Suprapubic skin (tissue), 4 donors: ENCODE data around the gene IL34. TPM values are rescaled to one million over a fixed set of nuclear protein-coding genes. Genes with fewer than 3 reads are reported as not detected.
"Not testable (repeated sequence)": the region's sequence is repeated elsewhere in the genome, so short reads cannot be mapped to it uniquely, and the experiment has no call there.

Experiments
- DNase-seq, 2 donors: peaks; one replicate each; pipeline ENCODE4 v3.0.0-alpha.2; 2019; ENCODE audit warnings: low spot score in 2 of 2
- H3K27ac ChIP-seq: fragments of 200-600 bp; sonication (generic); one replicate; pipeline ENCODE4 v1.5.1; 2019
- H3K27me3 ChIP-seq: fragments of 200-600 bp; sonication (generic); one replicate; pipeline ENCODE4 v1.5.1; 2019
- H3K36me3 ChIP-seq: fragments of 200-600 bp; sonication (generic); one replicate; pipeline ENCODE4 v1.5.1; 2019
- H3K4me1 ChIP-seq: fragments of 200-600 bp; sonication (generic); one replicate; pipeline ENCODE4 v1.5.1; 2019
- H3K4me3 ChIP-seq: fragments of 200-600 bp; sonication (generic); one replicate; pipeline ENCODE4 v1.5.1; 2019; ENCODE audit warnings: mild to moderate bottlenecking
- H3K9me3 ChIP-seq: fragments of 200-600 bp; sonication (generic); one replicate; pipeline ENCODE4 v1.5.1; 2019
- EP300 ChIP-seq: sonication (generic); formaldehyde crosslinking; IDR thresholded peaks from one replicate; pipeline ENCODE4 v1.6.1; 2017; ENCODE audit warnings: antibody characterized with exemption
- POLR2A ChIP-seq, 2 donors: fragments of 450-650 bp; IDR thresholded peaks; one replicate each; pipeline ENCODE4 v1.6.1; 2017; ENCODE audit warnings: antibody characterized with exemption in 2 of 2, mild to moderate bottlenecking in 2 of 2, moderate library complexity in 2 of 2
- POLR2AphosphoS5 ChIP-seq, 3 donors: sonication (generic); formaldehyde crosslinking; IDR thresholded peaks; one replicate each; pipeline ENCODE4 v1.6.1; 2017; ENCODE audit warnings: antibody characterized with exemption in 3 of 3
- WGBS: methylation state at CpG from one replicate; pipeline ENCODE4 v1.1.5; 2018; 5-methylcytosine and 5-hydroxymethylcytosine counted together
- total RNA-seq, 4 donors: library from RNA; depleted of rRNA; stranded (reverse); fragments of >200 nt; gene quantifications; one replicate each; pipeline ENCODE4 v1.1.0, GENCODE V29; 2016
- TF ChIP-seq, protein P1 (sequence below), 2 donors: fragments of 200-600 bp in 1 of 2; fragments of 450-650 bp in 1 of 2; sonication (generic) in 1 of 2; IDR thresholded peaks; one replicate each; pipeline ENCODE4 v1.5.1; 2016 to 2019; ENCODE audit warnings: antibody characterized with exemption in 2 of 2, mild to moderate bottlenecking in 1 of 2, moderate library complexity in 1 of 2

The IL34 gene
- total RNA-seq, 4 donors from 2014 or later: 64.2 to 187 (median 92.5) TPM

DNA sequence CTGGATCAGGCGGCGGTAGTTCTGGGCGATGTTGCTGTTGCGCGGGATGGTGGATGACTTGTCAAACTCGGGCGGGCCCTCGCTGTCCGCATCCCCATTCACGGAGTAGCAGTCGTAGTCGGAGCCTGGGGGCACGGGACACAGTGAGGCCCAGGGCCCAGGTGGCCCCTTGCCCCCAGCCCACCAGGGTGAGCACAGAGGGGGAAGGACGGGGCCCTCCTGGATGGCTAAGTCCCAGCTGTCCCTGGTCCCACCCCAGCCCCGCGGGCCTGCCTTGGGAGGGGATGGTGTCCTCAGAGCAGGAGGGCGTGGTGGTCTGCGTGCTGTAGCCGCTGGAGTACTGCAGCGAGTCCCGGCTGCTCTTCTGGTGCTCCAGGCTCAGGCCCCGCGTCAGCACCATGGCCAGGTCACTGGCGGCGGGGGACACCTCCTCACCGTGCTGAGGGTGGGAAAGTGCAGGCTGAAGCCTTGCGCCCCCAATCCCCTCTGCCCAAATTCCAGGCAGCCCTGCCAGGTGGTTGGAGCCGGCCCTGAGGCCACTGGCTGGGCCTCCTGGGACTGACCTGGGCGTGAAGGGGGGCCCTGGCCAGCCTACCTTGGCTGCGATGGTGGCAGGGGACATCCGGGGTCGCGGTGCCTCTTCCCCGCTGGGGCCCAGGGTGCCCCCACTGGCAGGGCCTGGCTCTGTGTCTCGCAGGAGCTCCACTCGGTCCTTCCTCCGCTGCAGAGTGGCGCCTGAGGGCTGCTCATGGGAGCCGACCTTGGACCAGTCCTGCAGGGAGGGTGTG lies 18.2 kb downstream of the IL34 start:
- Histone ChIP-seq H3K27ac (no peak overlapping the region), H3K36me3 (peaks cover 76% of the 10 kb centered on the region), H3K4me3 (no peak overlapping the region), H3K9me3 (no peaks in the 10 kb centered on the region), H3K27me3 (no peaks in the 10 kb centered on the region), H3K4me1 (peaks cover 3% of the 10 kb centered on the region)
- TF ChIP-seq POLR2AphosphoS5 (IDR thresholded peaks at IDR 0.05) (no peak), EP300 (no peak), POLR2A (IDR thresholded peaks at IDR 0.05) (no peak)
- TF ChIP-seq, protein P1, sequence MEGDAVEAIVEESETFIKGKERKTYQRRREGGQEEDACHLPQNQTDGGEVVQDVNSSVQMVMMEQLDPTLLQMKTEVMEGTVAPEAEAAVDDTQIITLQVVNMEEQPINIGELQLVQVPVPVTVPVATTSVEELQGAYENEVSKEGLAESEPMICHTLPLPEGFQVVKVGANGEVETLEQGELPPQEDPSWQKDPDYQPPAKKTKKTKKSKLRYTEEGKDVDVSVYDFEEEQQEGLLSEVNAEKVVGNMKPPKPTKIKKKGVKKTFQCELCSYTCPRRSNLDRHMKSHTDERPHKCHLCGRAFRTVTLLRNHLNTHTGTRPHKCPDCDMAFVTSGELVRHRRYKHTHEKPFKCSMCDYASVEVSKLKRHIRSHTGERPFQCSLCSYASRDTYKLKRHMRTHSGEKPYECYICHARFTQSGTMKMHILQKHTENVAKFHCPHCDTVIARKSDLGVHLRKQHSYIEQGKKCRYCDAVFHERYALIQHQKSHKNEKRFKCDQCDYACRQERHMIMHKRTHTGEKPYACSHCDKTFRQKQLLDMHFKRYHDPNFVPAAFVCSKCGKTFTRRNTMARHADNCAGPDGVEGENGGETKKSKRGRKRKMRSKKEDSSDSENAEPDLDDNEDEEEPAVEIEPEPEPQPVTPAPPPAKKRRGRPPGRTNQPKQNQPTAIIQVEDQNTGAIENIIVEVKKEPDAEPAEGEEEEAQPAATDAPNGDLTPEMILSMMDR (IDR thresholded peaks at IDR 0.05): no peak
- peak; percentile 64 to 79 for DNase-seq
- WGBS: 100% methylated on average over 2 of the region's 39 CpGs

DNA sequence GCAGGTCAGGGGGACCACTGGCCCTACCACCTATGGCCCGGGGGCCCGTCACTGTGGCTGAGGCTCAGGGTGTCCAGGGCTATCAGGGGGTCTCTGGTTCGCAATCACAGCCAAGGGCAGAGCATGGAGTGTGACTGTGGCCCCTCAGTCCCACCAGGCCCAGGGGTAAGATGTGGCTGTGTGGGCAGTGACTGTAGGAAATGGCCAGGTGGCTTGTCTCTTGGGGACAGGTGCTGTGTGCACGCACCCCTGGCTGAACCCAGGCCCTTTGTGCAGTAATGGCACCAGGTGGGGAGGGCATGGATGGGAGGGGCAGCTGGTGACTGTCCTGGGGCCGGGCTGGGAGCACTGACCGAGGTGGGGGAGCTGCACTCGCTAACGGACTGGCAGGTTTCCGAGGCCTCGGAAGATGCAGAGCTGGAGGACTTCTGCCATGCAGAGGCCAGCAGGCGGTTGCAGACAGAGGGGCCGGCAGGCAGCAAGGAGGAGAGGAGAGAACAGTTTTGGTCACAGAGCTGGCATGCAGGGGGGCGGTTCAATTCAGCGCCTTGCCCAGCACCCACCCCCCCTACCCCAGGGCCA lies 18.8 kb downstream of the IL34 start:
- Histone ChIP-seq H3K4me1 (peaks cover 3% of the 10 kb centered on the region), H3K27ac (no peak overlapping the region), H3K4me3 (no peak overlapping the region), H3K27me3 (no peaks in the 10 kb centered on the region), H3K9me3 (no peaks in the 10 kb centered on the region), H3K36me3 (peaks cover 83% of the 10 kb centered on the region)
- DNase-seq: peak in 1 of 2 donors; percentile 62
- TF ChIP-seq EP300 (no peak), POLR2AphosphoS5 (IDR thresholded peaks at IDR 0.05) (no peak), POLR2A (IDR thresholded peaks at IDR 0.05) (no peak)
- TF ChIP-seq, protein P1 (IDR thresholded peaks at IDR 0.05): no peak
- 94% methylated on average over 11 of the region's 14 CpGs for WGBS

DNA sequence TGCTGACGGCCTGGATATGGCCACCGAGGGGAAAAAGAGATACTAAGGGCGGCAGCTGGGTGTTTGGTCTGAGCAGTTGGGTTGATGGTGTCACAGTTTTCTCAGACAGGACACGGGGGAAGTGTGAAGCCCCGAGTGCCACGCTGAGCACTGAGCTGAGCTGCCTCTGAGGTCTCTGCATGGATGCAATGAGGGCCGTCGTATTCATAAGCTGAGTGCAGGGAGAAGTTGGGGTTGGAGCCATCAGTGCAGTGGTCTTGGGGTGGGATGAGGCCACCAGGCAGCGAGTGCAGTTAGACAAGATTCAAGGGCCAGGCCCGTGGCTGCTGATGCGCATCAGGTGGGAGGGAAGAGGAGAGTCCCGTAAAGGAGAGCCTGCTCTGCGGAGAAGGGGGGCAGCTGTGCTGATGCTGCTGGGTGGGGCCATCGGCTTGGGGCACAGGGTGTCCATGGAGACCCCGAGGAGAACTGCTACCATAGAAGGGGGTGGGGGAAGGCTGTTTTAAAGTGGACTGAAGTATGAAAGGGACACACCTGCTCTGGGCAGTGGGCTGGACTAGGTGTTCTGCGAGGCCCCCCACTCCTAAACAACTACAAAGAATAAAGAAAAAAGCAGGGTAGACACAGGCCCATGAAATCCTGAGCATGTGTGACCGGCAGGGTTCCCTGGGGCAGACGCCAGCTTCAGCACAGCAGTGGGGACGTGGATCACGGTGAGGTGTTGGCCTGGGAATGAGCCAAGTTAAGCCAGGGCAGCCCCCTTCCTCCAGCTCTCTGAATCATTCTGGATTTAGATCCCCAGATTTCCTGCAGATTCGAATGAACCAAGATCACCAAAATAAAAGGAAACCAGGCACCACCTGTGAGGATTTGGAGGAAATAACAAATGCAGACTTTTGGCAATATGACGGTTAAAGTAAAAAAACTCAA lies 19.7 kb downstream of the IL34 start:
- TF ChIP-seq EP300: no peak
- TF ChIP-seq, protein P1 (IDR thresholded peaks at IDR 0.05): no peak
- no peak for TF ChIP-seq POLR2A (IDR thresholded peaks at IDR 0.05)
- TF ChIP-seq POLR2AphosphoS5 (IDR thresholded peaks at IDR 0.05): no peak

DNA sequence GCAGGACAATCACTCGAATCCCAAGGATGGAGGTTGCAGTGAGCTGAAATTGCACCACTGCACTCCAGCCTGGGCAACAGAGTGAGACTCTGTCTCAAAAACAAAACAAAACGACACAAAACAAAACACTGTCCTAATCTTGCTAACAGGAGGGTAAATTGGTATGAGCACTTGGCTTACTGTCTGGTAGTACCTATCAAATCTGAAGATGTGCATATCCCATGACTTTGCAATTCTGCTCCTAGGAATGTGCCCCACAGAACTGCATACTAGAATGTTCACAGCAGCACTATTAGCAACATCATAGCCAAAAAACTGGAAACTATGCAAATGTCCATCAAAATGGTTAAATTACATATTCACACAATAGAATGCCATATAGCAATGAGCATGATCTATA lies 23.8 kb downstream of the IL34 start:
- no peak overlapping the region for H3K4me3 ChIP-seq
- DNase-seq: no peak
- no peaks in the 10 kb centered on the region for H3K27me3 ChIP-seq
- H3K27ac ChIP-seq: no peak overlapping the region
- H3K9me3 ChIP-seq: no peaks in the 10 kb centered on the region
- WGBS: 96% methylated on average over 2 of the region's 2 CpGs
- TF ChIP-seq POLR2AphosphoS5 (IDR thresholded peaks at IDR 0.05): no peak
- TF ChIP-seq, protein P1 (IDR thresholded peaks at IDR 0.05): no peak
- H3K4me1 ChIP-seq: no peaks in the 10 kb centered on the region
- H3K36me3 ChIP-seq: peaks cover 99% of the 10 kb centered on the region

More for the DNA sequence above, 19.7 kb downstream of the IL34 start:
- Histone ChIP-seq H3K4me3 (no peak overlapping the region), H3K27ac (no peak overlapping the region), H3K9me3 (no peaks in the 10 kb centered on the region), H3K27me3 (no peaks in the 10 kb centered on the region), H3K36me3 (peaks cover 92% of the 10 kb centered on the region), H3K4me1 (peaks cover 3% of the 10 kb centered on the region)
- peak in 1 of 2 donors; percentile 58 for DNase-seq
- WGBS: 86% methylated on average over 22 of the region's 22 CpGs

DNA sequence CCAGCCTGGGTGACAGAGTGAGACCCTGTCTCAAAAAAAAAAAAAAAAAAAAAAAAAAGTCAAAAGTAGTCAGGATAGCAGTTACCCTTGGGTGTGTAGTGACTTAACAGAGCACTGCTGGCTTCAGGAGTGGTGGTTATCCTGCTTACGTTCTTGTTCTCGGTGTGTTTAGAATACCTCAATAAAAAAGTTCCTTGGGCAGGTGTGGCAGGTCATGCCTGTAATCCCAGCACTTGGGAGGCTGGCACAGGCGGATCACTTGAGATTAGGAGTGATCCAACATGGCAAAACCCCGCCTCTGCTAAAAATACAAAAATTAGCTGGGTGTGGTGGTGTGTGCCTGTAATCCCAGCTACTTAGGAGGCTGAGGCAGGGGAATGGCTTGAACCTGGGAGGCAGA lies 24.6 kb downstream of the IL34 start:
- H3K4me3 ChIP-seq, H3K4me1 ChIP-seq, H3K27me3 ChIP-seq, H3K27ac ChIP-seq, H3K9me3 ChIP-seq, DNase-seq: not testable (repeated sequence)
- WGBS: 83% methylated on average over 4 of the region's 4 CpGs
- peaks cover 99% of the 10 kb centered on the region for H3K36me3 ChIP-seq
